ENCODE measurements around the gene SLC4A1. TPM values are rescaled to one million over a fixed set of nuclear protein-coding genes. Genes with fewer than 3 reads are reported as not detected.

The SLC4A1 gene
- total and polyA plus RNA-seq, 2 donors (not counting 3 experiments of a cell fraction or from before 2014, with no cell fraction given) = not detected

GRCh38 chr17:44283344-44284023, 15.5 kb upstream of the SLC4A1 start:
- CTCF ChIA-PET = interaction anchor here (1.1 kb wide), 1 partner anchor 25 kb away, joined by 4 read pairs; no protein-coding TSS in a partner anchor
- TF ChIP-seq, protein P1, sequence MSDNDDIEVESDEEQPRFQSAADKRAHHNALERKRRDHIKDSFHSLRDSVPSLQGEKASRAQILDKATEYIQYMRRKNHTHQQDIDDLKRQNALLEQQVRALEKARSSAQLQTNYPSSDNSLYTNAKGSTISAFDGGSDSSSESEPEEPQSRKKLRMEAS (IDR thresholded peaks at IDR 0.05; ENCODE audit: insufficient read depth, insufficient read length) = no peak
- TF ChIP-seq, protein P2, sequence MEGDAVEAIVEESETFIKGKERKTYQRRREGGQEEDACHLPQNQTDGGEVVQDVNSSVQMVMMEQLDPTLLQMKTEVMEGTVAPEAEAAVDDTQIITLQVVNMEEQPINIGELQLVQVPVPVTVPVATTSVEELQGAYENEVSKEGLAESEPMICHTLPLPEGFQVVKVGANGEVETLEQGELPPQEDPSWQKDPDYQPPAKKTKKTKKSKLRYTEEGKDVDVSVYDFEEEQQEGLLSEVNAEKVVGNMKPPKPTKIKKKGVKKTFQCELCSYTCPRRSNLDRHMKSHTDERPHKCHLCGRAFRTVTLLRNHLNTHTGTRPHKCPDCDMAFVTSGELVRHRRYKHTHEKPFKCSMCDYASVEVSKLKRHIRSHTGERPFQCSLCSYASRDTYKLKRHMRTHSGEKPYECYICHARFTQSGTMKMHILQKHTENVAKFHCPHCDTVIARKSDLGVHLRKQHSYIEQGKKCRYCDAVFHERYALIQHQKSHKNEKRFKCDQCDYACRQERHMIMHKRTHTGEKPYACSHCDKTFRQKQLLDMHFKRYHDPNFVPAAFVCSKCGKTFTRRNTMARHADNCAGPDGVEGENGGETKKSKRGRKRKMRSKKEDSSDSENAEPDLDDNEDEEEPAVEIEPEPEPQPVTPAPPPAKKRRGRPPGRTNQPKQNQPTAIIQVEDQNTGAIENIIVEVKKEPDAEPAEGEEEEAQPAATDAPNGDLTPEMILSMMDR (IDR thresholded peaks at IDR 0.05; ENCODE audit: extremely low read depth in 1 of 2, insufficient read depth in 1 of 2, low read depth in 1 of 2, low read length in 2 of 2) = no peak
- TF ChIP-seq EZH2 (IDR thresholded peaks at IDR 0.05; ENCODE audit: borderline replicate concordance, low read depth, low read length, severe bottlenecking) = no peak
- no peak for TF ChIP-seq MYC (IDR thresholded peaks at IDR 0.05; ENCODE audit: low read depth, low read length)
- TF ChIP-seq FOS (IDR thresholded peaks at IDR 0.05; ENCODE audit: borderline replicate concordance, insufficient read depth, low read length) = no peak
- no peak for TF ChIP-seq JUN (IDR thresholded peaks at IDR 0.05; ENCODE audit: borderline replicate concordance, insufficient read depth, insufficient read length, low read depth)
- DNase-seq (ENCODE audit: low read depth, low spot score) (no peak), FAIRE-seq (no peak)
- BruUV-seq (replicated peaks) = no TSS peak
- no peaks in the 10 kb centered on the region for H4K20me1 ChIP-seq (replicated peaks; ENCODE audit: control insufficient read depth, extremely low read depth, insufficient read depth, low read length)
- no peaks in the 10 kb centered on the region for H3K27me3 ChIP-seq (ENCODE audit: control insufficient read depth in 2 of 2, insufficient read depth in 2 of 2, low read length in 2 of 2)
- peaks cover 15% of the 10 kb centered on the region for H3K4me1 ChIP-seq (ENCODE audit: control insufficient read depth, extremely low read depth, insufficient read depth, low read length)
- intact Hi-C loops (cut with micrococcal nuclease) (no loop called here), dilution Hi-C loops (cut with MboI; ENCODE audit: extremely low pct_ligation_motif_present, low sequenced_read_pairs) (no loop called here)
- no peak overlapping the region for H3K4me3 ChIP-seq (replicated peaks in 1 of 3; ENCODE audit: insufficient read depth in 1 of 3, low read depth in 1 of 3, low read length in 3 of 3)
- POLR2A ChIA-PET = no interaction called here
- no peak overlapping the region for H3K4me2 ChIP-seq (ENCODE audit: insufficient read depth, low read length)
- H3K36me3 ChIP-seq (ENCODE audit: control insufficient read depth in 2 of 2, extremely low read depth in 1 of 2, insufficient read depth in 2 of 2, low read length in 2 of 2) = no peaks in the 10 kb centered on the region
- H3K9me1 ChIP-seq (replicated peaks; ENCODE audit: control insufficient read depth, extremely low read depth, insufficient read depth, low read length) = no peaks in the 10 kb centered on the region
- no peaks in the 10 kb centered on the region for H3K9me3 ChIP-seq (replicated peaks; ENCODE audit: control insufficient read depth, insufficient read depth, low read length)
- H3K27ac ChIP-seq (ENCODE audit: insufficient read depth, low read depth, low read length) = no peak overlapping the region
- no peak overlapping the region for H3K9ac ChIP-seq (replicated peaks; ENCODE audit: extremely low read depth, insufficient read depth, low read length)
- no peak overlapping the region for H2AFZ ChIP-seq (ENCODE audit: low read depth, low read length)
- no peaks in the 10 kb centered on the region for H3K79me2 ChIP-seq (ENCODE audit: control insufficient read depth, insufficient read depth, low read length)

All from endothelial cell of umbilical vein (primary cell).